Measurements from ENCODE around the gene NCK1.
A peak's percentile ranks its signal among the peaks of the same experiment; 100 is the strongest.
"Not testable (repeated sequence)": the region's sequence is repeated elsewhere in the genome, so short reads cannot be mapped to it uniquely, and the experiment has no call there.

The NCK1 gene

GRCh38 chr3:136862617-136863322, 762 bp downstream of the NCK1 start:
- DNase-seq = peak; percentile 32 to 34

GRCh38 chr3:136869282-136869681, 7.3 kb downstream of the NCK1 start:
- no peak for DNase-seq

GRCh38 chr3:136872258-136872657, 10.2 kb downstream of the NCK1 start:
- not testable (repeated sequence) for DNase-seq

GRCh38 chr3:136879510-136879909, 17.5 kb downstream of the NCK1 start:
- not testable (repeated sequence) for DNase-seq

- DNase-seq = no peak
These were observed 20.6 kb downstream of the NCK1 start for GRCh38 chr3:136882571-136882970.

GRCh38 chr3:136883967-136884720, 22.1 kb downstream of the NCK1 start:
- no peak for DNase-seq

GRCh38 chr3:136885357-136886213, 23.6 kb downstream of the NCK1 start:
- no peak for DNase-seq

GRCh38 chr3:136889947-136890346, 27.9 kb downstream of the NCK1 start:
- no peak for DNase-seq

- DNase-seq = no peak
These were observed 30.2 kb downstream of the NCK1 start for GRCh38 chr3:136891934-136892855.

- no peak for DNase-seq
These were observed 31.9 kb downstream of the NCK1 start for GRCh38 chr3:136893848-136894443.

GRCh38 chr3:136897171-136897570, 35.2 kb downstream of the NCK1 start:
- DNase-seq = not testable (repeated sequence)

GRCh38 chr3:136898549-136898948, 36.5 kb downstream of the NCK1 start:
- DNase-seq = no peak

GRCh38 chr3:136898954-136899353, 36.9 kb downstream of the NCK1 start:
- DNase-seq = no peak

GRCh38 chr3:136899622-136900158, 37.7 kb downstream of the NCK1 start:
- no peak for DNase-seq

GRCh38 chr3:136900694-136901093, 38.7 kb downstream of the NCK1 start:
- DNase-seq = not testable (repeated sequence)

GRCh38 chr3:136901391-136901790, 39.4 kb downstream of the NCK1 start:
- DNase-seq = no peak

GRCh38 chr3:136902530-136902929, 40.5 kb downstream of the NCK1 start:
- DNase-seq = not testable (repeated sequence)

- DNase-seq = no peak
These were observed 41.9 kb downstream of the NCK1 start for GRCh38 chr3:136903899-136904298.

- no peak for DNase-seq
These were observed 42.7 kb downstream of the NCK1 start for GRCh38 chr3:136904746-136905145.

GRCh38 chr3:136905549-136905948, 43.5 kb downstream of the NCK1 start:
- no peak for DNase-seq

- DNase-seq = no peak
These were observed 44.7 kb downstream of the NCK1 start for GRCh38 chr3:136906725-136907124.

- DNase-seq = no peak
These were observed 46.3 kb downstream of the NCK1 start for GRCh38 chr3:136908297-136908696.
